Activated CD8-positive, alpha-beta memory T cell treated with anti-CD3 and anti-CD28 coated beads for 36 hours (primary cell): Measurements from ENCODE around the gene UMODL1. TPM values are rescaled to one million over a fixed set of nuclear protein-coding genes. Genes with fewer than 3 reads are reported as not detected.

ENCODE experiments used
- CTCF ChIA-PET: fragments of 350-600 bp; sonication (Branson Sonifier 250); formaldehyde crosslinking; loops from one replicate; lab custom pipeline; 2021; ENCODE audit warnings: antibody characterized with exemption; lab: Charles Lee
- POLR2A ChIA-PET: fragments of 350-600 bp; sonication (Branson Sonifier 250); formaldehyde crosslinking; loops from one replicate; lab custom pipeline; 2021; ENCODE audit warnings: antibody characterized with exemption; lab: Charles Lee
- total RNA-seq, 2 experiments: library from RNA; stranded (reverse); gene quantifications; one replicate each; pipeline ENCODE4 v1.2.3, GENCODE V29; 2021

UMODL1 gene
- total RNA-seq, 2 experiments from 2014 or later = not detected

DNA sequence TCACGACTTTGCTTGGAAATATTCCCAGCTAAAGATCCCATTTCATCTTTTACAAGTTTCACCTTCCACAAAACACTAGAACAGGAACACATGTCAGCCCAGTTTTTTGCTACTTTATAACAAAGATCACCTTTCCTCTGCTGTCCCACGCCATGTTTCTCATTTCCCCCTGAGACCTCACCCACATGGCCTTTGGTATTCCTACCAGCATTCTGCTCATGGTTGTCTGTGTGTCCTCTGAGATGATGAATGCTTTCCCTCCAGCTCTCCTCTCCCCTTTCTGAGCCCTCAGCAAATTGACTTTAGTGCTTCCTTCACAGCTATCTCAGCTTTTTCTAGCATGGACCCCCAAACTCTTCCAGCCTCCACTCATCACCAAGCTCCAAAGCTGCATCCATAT, 115.5 kb downstream of the UMODL1 start:
- ChIA-PET CTCF (interaction anchor here (0.8 kb wide), 1 partner anchor 9 kb away, joined by 3 read pairs; no protein-coding TSS in a partner anchor), POLR2A (no interaction called here)

DNA sequence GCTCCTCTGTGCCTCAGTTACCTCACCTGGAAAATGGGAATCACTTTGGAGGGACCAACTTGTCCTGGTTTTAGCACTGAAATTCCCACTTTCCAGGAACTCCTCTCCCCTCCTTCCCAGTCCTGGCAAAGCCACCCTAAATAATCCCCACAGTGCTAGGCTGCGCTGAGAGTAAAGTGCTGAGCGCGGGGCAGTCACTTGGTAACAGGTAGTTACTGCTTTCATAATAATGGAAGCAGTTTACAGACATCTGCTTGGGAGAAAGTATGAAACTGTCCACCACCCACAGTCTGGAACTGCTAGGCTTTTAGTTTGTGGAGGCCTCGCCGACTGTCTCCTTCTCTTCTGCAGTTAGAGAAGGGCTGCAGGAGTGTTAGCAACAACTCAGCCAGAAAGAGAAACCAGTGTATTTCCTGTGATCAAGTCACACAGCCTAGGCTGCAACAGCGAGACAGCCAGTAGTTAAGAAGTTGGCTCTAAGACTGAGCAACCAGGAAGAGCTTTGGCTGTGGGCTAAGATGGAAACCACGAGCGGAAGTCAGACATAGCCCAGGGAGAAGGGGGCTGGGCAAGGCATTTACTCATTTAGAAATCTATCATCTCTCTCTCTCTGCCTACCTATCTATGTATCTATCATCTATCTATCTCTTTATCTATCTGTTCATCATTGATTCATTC, 117.0 kb downstream of the UMODL1 start:
- ChIA-PET POLR2A (interaction anchor here (0.5 to 3.1 kb wide), 7 partner anchors 11 to 109 kb away, joined by 3 to 16 read pairs (median 3); partner anchors contain the start of gene ABCG1), CTCF (interaction anchor here (0.7 to 4.2 kb wide), 5 partner anchors 11 to 71 kb away, joined by 4 to 22 read pairs (median 6); no protein-coding TSS in a partner anchor)

DNA sequence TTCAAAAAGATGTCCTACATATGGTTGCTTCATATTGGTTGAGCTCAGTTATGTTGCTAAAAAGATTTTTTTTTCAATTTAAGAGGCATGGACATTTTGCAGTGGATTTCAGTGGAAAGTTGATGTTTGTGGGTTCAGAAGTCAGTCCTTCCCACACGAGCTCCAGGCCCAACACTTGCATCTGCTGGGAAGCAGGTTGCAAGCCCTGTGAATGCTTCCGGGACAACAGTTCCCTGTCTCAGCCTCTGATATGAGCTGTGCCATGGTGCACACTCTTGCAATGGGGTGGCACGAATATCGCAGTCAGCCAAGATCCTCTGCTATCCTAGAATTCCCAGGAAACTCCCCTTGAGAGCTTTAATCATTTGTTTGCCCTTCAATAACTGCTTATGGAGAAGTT, 117.5 kb downstream of the UMODL1 start:
- ChIA-PET POLR2A (interaction anchor here (0.5 to 3.1 kb wide), 7 partner anchors 10 to 108 kb away, joined by 3 to 16 read pairs (median 3); partner anchors contain the start of gene ABCG1), CTCF (interaction anchor here (0.7 to 4.2 kb wide), 5 partner anchors 10 to 70 kb away, joined by 4 to 22 read pairs (median 6); no protein-coding TSS in a partner anchor)

DNA sequence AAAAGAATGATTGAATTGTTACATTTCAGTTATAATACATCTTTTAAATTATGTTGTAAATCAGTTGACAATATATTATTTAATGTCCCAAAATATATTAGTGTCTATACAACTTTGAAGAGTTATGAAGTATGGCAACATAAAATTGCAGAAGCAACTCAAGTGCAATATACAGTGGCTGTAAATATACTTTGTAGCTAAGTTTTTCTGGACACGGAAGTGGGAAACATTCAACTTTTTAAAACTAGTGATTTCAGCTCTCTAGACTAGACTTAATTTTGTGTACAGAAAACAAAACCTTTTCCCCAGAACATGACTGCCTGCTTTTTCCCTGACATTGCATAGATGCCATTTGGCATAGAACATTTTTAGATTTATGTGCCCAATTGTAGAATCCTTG, 118.3 kb downstream of the UMODL1 start:
- POLR2A ChIA-PET = interaction anchor here (0.9 to 3.1 kb wide), 2 partner anchors 30 to 45 kb away, joined by 3 to 16 read pairs; partner anchors contain the start of gene ABCG1
- CTCF ChIA-PET = interaction anchor here (1.1 to 4.2 kb wide), 4 partner anchors 9 to 69 kb away, joined by 3 to 22 read pairs (median 4); no protein-coding TSS in a partner anchor

DNA sequence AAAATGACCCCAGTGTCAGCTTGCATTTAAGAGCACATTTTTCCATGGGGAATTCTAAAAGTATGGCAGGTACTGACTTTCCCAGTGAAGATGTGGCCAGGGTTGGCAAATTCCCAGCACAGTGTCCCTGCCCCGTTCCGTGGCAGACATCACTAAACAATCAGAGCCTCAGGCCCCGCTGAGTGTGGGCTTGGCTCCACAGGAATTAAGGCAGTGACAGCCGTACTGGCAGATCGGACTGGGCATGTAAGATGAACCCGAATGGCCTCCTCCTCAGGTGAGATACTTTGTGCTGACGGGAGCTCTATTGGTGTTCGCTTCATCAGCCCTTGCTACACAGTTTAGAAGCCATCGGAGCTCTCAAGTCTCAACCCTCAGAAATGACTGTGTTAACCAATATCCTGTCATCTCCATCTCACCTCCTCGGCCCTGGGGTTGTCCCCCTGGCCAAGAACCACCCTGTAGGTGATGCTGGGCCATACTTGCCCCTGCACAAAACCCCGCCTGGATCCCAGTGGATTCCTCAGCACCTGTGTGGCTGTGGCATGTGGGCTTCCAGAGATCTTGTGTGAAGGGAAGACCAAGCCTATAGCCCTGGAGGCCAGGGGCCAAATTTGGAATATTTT, 118.9 kb downstream of the UMODL1 start:
- ChIA-PET POLR2A (interaction anchor here (0.9 to 3.1 kb wide), 2 partner anchors 30 to 44 kb away, joined by 3 to 16 read pairs; partner anchors contain the start of gene ABCG1), CTCF (interaction anchor here (1.1 to 4.2 kb wide), 3 partner anchors 9 to 69 kb away, joined by 3 to 22 read pairs (median 5); no protein-coding TSS in a partner anchor)

DNA sequence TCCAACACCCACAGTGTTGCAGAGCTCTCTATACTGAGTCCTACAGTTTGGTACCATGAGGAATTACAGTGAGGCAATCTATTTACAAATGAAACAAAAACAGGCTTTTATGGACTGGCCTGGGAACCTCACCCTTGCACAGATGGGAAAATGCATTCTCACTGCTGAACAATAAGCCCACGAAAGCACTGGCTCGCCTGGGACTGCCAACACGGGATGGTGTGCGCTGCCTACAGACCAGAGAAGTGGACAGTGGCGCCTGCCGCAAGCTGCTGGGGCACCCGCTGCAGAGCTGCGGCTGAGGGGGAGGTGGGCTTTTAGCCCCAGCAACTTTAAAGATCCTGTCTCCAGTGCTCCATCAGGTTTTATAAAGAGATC, 119.4 kb downstream of the UMODL1 start:
- POLR2A ChIA-PET = interaction anchor here (1.1 to 1.4 kb wide), 2 partner anchors 29 to 43 kb away, joined by 3 read pairs; no protein-coding TSS in a partner anchor
- CTCF ChIA-PET = interaction anchor here (1.1 to 4.2 kb wide), 2 partner anchors 47 to 68 kb away, joined by 3 to 22 read pairs; no protein-coding TSS in a partner anchor

DNA sequence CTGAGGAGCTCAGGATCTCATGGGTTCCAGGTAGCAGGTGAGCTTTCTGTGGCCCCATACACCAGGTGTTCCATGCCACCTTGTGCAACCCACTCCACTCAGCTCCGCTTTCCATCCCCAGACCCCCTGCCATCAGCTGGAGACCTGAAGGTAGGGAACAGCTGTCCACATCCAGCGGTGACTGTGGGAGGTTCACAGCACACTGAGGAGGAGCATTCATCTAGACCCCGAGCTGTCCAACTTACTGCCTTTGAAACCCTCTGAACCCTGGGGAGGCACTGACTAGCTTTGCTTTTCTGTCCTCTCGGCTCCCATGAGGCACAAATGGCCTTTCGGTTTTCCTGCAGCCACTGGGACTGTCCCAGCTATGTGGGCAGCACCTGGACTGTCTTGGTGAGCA, 119.9 kb downstream of the UMODL1 start:
- ChIA-PET POLR2A (interaction anchor here (1.1 to 1.4 kb wide), 2 partner anchors 29 to 42 kb away, joined by 3 read pairs; no protein-coding TSS in a partner anchor), CTCF (interaction anchor here (0.8 to 4.2 kb wide), 4 partner anchors 29 to 68 kb away, joined by 3 to 22 read pairs (median 7); partner anchors contain the start of gene ABCG1)

DNA sequence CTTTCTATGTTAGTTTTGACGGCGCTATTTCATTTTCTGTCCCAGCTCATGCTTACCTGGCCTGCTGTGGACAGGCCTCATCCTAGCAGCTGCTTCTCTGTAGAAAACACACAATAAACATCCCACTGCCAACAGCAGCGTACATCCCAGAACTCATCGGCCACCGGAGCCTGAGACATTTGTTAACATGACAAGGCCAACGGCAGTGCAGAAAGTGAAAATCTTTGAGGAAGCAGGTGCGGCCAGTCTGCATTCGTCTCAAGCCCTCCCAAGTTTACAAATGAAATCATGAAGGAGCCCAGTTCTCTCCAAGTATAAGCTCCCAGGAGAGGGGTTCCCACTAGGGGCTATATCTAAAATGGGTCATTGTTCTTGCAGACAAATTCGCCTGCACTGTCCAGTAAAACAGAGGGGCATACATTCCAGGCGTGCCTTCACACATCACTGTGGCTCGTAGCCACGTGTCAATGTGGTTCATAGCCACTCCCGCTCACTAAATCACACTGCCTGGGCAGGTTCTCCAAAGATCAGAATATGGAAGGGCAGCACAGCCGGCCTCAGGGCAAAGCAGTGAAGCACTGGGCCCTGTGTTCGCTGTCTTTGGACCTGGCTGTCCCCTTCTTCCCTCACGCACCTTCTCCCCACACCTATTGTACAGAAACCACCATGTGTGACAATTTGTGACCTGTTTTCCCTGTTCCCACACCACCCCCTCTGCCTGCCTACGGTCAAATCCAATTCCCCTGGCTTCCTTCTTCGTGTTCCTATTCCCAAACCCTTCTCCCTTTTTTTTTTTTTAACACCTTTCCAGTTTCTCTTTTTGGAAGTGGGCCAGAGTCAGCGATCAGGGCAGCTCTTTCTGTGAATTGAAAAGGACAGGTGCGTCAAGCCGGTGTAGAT, 120.8 kb downstream of the UMODL1 start:
- CTCF ChIA-PET = interaction anchor here (0.8 to 2.6 kb wide), 6 partner anchors 28 to 67 kb away, joined by 3 to 11 read pairs (median 5); partner anchors contain the start of gene ABCG1
- POLR2A ChIA-PET = interaction anchor here (0.6 to 1.5 kb wide), 4 partner anchors 28 to 49 kb away, joined by 3 to 8 read pairs (median 4); no protein-coding TSS in a partner anchor

Other genes starting within 250 kb of the UMODL1 start
- gene PRDM15, start 192.0 kb upstream of the UMODL1 start, total RNA-seq = 10 to 100 TPM; 12.2 to 13.0 TPM
- 1 to 10 TPM; 3.9 to 4.0 TPM for gene C2CD2, start 117.3 kb upstream of the UMODL1 start, total RNA-seq
- gene ZBTB21, start 61.0 kb upstream of the UMODL1 start, total RNA-seq = 10 to 100 TPM; 34.1 to 37.8 TPM
- gene ABCG1, start 147.8 kb downstream of the UMODL1 start, total RNA-seq = 1 to 10 TPM; 4.4 to 5.4 TPM
- not detected for gene TFF3, start 244.1 kb downstream of the UMODL1 start, total RNA-seq